ENCODE measurements around the gene ANXA2R. TPM values are rescaled to one million over a fixed set of nuclear protein-coding genes. Genes with fewer than 3 reads are reported as not detected.

Gene ANXA2R
- total and polyA plus RNA-seq, 2 of the 13 experiments (the other 11 are each of a cell fraction or from before 2014, with no cell fraction given), result 0.95 to 1.3 TPM

- TF ChIP-seq ZNF639 (CRISPR knock-in tag; conservative IDR thresholded peaks at IDR 0.05), result peak; percentile 11; the same call in 1 of the 2 replicates
- TF ChIP-seq ZNF530 (CRISPR knock-in tag; IDR thresholded peaks at IDR 0.05; ENCODE audit: low read depth), result no peak
- no peak for TF ChIP-seq POLR2AphosphoS2 (IDR thresholded peaks at IDR 0.05; ENCODE audit: low read depth, low read length)
- no peak for TF ChIP-seq ZNF549 (CRISPR knock-in tag; IDR thresholded peaks at IDR 0.05)
- no peak for TF ChIP-seq NFATC3 (CRISPR knock-in tag; IDR thresholded peaks at IDR 0.05)
- no peak for TF ChIP-seq RORA (CRISPR knock-in tag; IDR thresholded peaks at IDR 0.05)
- no peak for TF ChIP-seq PAX8 (CRISPR knock-in tag; IDR thresholded peaks at IDR 0.05; ENCODE audit: borderline replicate concordance)
- no peak for TF ChIP-seq MTF1 (CRISPR knock-in tag; IDR thresholded peaks at IDR 0.05)
- TF ChIP-seq CREBL2 (CRISPR knock-in tag; IDR thresholded peaks at IDR 0.05; ENCODE audit: borderline replicate concordance), result no peak
- no peak for TF ChIP-seq ZNF615 (CRISPR knock-in tag; IDR thresholded peaks at IDR 0.05; ENCODE audit: borderline replicate concordance)
- no peak for TF ChIP-seq ZNF3 (CRISPR knock-in tag; IDR thresholded peaks at IDR 0.05)
- no peak for TF ChIP-seq ZNF703 (CRISPR knock-in tag; IDR thresholded peaks at IDR 0.05; ENCODE audit: borderline replicate concordance)
- no peak for TF ChIP-seq PLRG1 (conservative IDR thresholded peaks at IDR 0.05)
- TF ChIP-seq GPBP1L1 (CRISPR knock-in tag; IDR thresholded peaks at IDR 0.05), result no peak
- no peak for TF ChIP-seq SMAD9 (CRISPR knock-in tag; IDR thresholded peaks at IDR 0.05)
- TF ChIP-seq ZNF501 (CRISPR knock-in tag; IDR thresholded peaks at IDR 0.05), result no peak
- no peak for TF ChIP-seq GLMP (CRISPR knock-in tag; IDR thresholded peaks at IDR 0.05; ENCODE audit: borderline replicate concordance)
- TF ChIP-seq ZNF569 (CRISPR knock-in tag; IDR thresholded peaks at IDR 0.05; ENCODE audit: borderline replicate concordance), result no peak
- no peak for TF ChIP-seq HNF4A (CRISPR knock-in tag; IDR thresholded peaks at IDR 0.05)
- no peak for TF ChIP-seq HDAC6 (IDR thresholded peaks at IDR 0.05; ENCODE audit: low read depth, low read length)
- no peak for TF ChIP-seq ZUFSP (CRISPR knock-in tag; IDR thresholded peaks at IDR 0.05; ENCODE audit: borderline replicate concordance)
- TF ChIP-seq ZNF713 (CRISPR knock-in tag; IDR thresholded peaks at IDR 0.05), result 0 out of 2 replicates have a peak, but pooled peaks have one; percentile 53
These were observed 27.0 kb upstream of the ANXA2R start (continued) for GRCh38 chr5:43066799-43067741.
